MM.1S (cell line): ENCODE data around the gene MAD1L1.

Experiments
- DNase-seq: peaks from one replicate; pipeline ENCODE4 v3.0.0-alpha.2; 2015
- H2AFZ ChIP-seq: fragments of 300-600 bp; sonication (generic); 2 replicates; pipeline ENCODE4 v1.6.0; 2016; ENCODE audit warnings: antibody characterized with exemption, low read length
- H3F3A ChIP-seq: fragments of 300-600 bp; sonication (generic); 2 replicates; pipeline ENCODE4 v1.6.1; 2016; ENCODE audit warnings: mild to moderate bottlenecking, antibody characterized with exemption, low read length, moderate library complexity, mixed read lengths; ENCODE audit not compliant: insufficient read depth
- H3K27ac ChIP-seq: fragments of 300-600 bp; sonication (generic); 2 replicates; pipeline ENCODE4 v1.5.1; 2016; ENCODE audit warnings: mild to moderate bottlenecking, low read length
- H3K27me3 ChIP-seq: fragments of 300-600 bp; sonication (generic); replicated peaks from 2 replicates; pipeline ENCODE4 v1.6.0; 2016; ENCODE audit warnings: low read length; ENCODE audit not compliant: insufficient read depth
- H3K36me3 ChIP-seq: fragments of 300-600 bp; sonication (generic); replicated peaks from 2 replicates; pipeline ENCODE4 v1.6.1; 2016; ENCODE audit warnings: mild to moderate bottlenecking, low read length, mixed read lengths; ENCODE audit not compliant: insufficient read depth
- H3K4me1 ChIP-seq: fragments of 300-600 bp; sonication (generic); 2 replicates; pipeline ENCODE4 v1.6.1; 2016; ENCODE audit warnings: low read length, mixed read lengths
- H3K4me2 ChIP-seq: fragments of 300-600 bp; sonication (generic); 2 replicates; pipeline ENCODE4 v1.6.0; 2016; ENCODE audit warnings: low read depth, low read length
- H3K4me3 ChIP-seq: fragments of 300-600 bp; sonication (generic); 2 replicates; pipeline ENCODE4 v1.5.1; 2016; ENCODE audit warnings: low read length, mixed read lengths
- H3K79me2 ChIP-seq: fragments of 300-600 bp; sonication (generic); 2 replicates; pipeline ENCODE4 v1.6.1; 2016; ENCODE audit warnings: mixed run types, low read length, mixed read lengths
- H3K9ac ChIP-seq: fragments of 300-600 bp; sonication (generic); 2 replicates; pipeline ENCODE4 v1.6.1; 2016; ENCODE audit warnings: low read length, mixed read lengths
- H3K9me2 ChIP-seq: fragments of 300-600 bp; sonication (generic); replicated peaks from 2 replicates; pipeline ENCODE4 v1.6.1; 2016; ENCODE audit warnings: mild to moderate bottlenecking, low read length, mixed read lengths; ENCODE audit not compliant: insufficient read depth
- H3K9me3 ChIP-seq: fragments of 300-600 bp; sonication (generic); replicated peaks from 2 replicates; pipeline ENCODE4 v1.6.1; 2016; ENCODE audit warnings: mild to moderate bottlenecking, low read length, mixed read lengths; ENCODE audit not compliant: insufficient read depth
- H4K20me1 ChIP-seq: fragments of 300-600 bp; sonication (generic); 2 replicates; pipeline ENCODE4 v1.6.1; 2016; ENCODE audit warnings: mild to moderate bottlenecking, low read length, moderate library complexity, mixed read lengths; ENCODE audit not compliant: insufficient read depth
- EZH2 ChIP-seq: fragments of 300-600 bp; sonication (generic); optimal IDR thresholded peaks from 2 replicates; pipeline ENCODE3; 2017; ENCODE audit warnings: low read depth, mild to moderate bottlenecking, antibody characterized with exemption, low read length, mixed read lengths
- EZH2phosphoT487 ChIP-seq: fragments of 300-600 bp; sonication (generic); IDR thresholded peaks from 2 replicates; pipeline ENCODE4 v1.6.1; 2018; ENCODE audit warnings: antibody characterized with exemption, low read length
- TF ChIP-seq, protein P1 (sequence below): fragments of 300-600 bp; sonication (generic); IDR thresholded peaks from 2 replicates; pipeline ENCODE4 v1.5.1; 2016; ENCODE audit warnings: antibody characterized with exemption, low read length, mixed read lengths

MAD1L1 gene

DNA sequence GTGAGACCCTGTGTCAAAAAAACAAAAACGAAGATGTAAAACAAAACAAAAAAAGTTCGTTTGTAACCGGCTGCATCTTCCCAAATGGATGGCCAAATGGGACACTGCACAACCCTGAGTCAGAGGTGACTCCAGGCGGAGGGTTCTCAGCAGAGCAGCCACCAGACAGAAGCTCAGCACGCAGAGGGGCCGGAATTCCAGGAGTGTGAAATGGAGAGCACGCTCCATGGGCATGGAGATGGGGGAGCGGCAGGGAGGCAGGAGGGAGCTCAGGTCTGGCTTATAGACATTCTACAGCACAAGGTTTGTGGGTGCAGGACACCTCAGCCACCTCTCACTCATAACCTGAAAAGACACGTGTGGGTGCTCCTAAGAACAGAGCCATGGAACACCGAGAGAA is 227.0 kb downstream of the MAD1L1 start:
- Histone ChIP-seq H3K4me1 (no peaks in the 10 kb centered on the region), H2AFZ (no peak overlapping the region), H3K4me3 (no peak overlapping the region), H3K27ac (no peak overlapping the region), H3K79me2 (no peaks in the 10 kb centered on the region), H3K9me2 (no peaks in the 10 kb centered on the region), H3F3A (no peaks in the 10 kb centered on the region), H4K20me1 (no peaks in the 10 kb centered on the region), H3K9ac (no peak overlapping the region), H3K4me2 (no peak overlapping the region), H3K27me3 (no peaks in the 10 kb centered on the region), H3K9me3 (no peaks in the 10 kb centered on the region), H3K36me3 (no peaks in the 10 kb centered on the region)
- DNase-seq = no peak
- TF ChIP-seq EZH2 (no peak), EZH2phosphoT487 (no peak)
- TF ChIP-seq, protein P1, sequence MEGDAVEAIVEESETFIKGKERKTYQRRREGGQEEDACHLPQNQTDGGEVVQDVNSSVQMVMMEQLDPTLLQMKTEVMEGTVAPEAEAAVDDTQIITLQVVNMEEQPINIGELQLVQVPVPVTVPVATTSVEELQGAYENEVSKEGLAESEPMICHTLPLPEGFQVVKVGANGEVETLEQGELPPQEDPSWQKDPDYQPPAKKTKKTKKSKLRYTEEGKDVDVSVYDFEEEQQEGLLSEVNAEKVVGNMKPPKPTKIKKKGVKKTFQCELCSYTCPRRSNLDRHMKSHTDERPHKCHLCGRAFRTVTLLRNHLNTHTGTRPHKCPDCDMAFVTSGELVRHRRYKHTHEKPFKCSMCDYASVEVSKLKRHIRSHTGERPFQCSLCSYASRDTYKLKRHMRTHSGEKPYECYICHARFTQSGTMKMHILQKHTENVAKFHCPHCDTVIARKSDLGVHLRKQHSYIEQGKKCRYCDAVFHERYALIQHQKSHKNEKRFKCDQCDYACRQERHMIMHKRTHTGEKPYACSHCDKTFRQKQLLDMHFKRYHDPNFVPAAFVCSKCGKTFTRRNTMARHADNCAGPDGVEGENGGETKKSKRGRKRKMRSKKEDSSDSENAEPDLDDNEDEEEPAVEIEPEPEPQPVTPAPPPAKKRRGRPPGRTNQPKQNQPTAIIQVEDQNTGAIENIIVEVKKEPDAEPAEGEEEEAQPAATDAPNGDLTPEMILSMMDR = no peak

DNA sequence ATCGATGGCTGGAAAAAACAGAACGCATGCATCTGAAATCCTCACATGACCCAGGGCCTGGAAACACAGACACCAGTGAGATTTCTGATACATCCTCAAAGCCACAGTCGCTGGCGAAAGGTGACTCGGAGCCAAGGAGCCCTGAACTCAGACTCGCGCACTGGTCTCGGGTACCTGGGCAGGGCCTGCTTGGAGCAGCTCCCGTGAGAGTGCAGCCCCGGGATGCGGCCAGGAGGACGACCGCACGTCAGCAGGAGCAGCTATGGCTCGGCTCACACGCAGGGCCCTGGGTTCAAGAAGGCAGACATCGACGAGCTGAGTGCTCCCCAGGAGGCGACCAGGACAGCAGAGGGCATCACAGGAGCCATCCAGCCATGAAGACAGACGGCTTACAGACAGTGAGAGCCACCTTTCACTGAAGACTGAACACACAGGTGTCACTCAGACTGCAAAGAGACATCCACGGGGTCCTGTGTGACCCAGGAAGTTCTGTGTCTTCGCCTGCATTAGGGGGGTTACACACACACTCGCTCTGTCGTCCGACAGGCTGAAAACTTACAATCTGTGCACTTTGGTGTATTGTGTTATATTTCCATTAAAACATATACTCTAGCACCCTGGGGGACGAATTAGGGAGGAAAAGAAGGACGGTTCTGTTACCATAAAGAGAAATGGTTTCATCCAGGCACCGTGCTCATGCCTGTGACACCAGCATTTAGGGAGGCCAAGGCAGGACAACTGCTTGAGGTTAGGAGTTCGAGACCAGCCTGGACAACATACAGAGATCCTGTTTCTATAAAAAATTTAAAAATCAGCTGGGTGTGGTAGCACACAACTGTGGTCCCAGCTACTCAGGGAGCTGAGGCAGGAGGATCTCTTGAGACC is 227.7 kb downstream of the MAD1L1 start:
- H3K4me1 ChIP-seq = no peaks in the 10 kb centered on the region
- no peaks in the 10 kb centered on the region for H3F3A ChIP-seq
- no peaks in the 10 kb centered on the region for H3K36me3 ChIP-seq
- H3K27me3 ChIP-seq = no peaks in the 10 kb centered on the region
- H3K4me3 ChIP-seq = no peak overlapping the region
- H3K9me3 ChIP-seq = no peaks in the 10 kb centered on the region
- no peaks in the 10 kb centered on the region for H3K79me2 ChIP-seq
- no peaks in the 10 kb centered on the region for H4K20me1 ChIP-seq
- H3K4me2 ChIP-seq = no peak overlapping the region
- no peak for DNase-seq
- no peak overlapping the region for H2AFZ ChIP-seq
- no peak overlapping the region for H3K9ac ChIP-seq
- H3K27ac ChIP-seq = no peak overlapping the region
- H3K9me2 ChIP-seq = no peaks in the 10 kb centered on the region
- TF ChIP-seq EZH2phosphoT487 (no peak), EZH2 (no peak)
- TF ChIP-seq, protein P1 = no peak

DNA sequence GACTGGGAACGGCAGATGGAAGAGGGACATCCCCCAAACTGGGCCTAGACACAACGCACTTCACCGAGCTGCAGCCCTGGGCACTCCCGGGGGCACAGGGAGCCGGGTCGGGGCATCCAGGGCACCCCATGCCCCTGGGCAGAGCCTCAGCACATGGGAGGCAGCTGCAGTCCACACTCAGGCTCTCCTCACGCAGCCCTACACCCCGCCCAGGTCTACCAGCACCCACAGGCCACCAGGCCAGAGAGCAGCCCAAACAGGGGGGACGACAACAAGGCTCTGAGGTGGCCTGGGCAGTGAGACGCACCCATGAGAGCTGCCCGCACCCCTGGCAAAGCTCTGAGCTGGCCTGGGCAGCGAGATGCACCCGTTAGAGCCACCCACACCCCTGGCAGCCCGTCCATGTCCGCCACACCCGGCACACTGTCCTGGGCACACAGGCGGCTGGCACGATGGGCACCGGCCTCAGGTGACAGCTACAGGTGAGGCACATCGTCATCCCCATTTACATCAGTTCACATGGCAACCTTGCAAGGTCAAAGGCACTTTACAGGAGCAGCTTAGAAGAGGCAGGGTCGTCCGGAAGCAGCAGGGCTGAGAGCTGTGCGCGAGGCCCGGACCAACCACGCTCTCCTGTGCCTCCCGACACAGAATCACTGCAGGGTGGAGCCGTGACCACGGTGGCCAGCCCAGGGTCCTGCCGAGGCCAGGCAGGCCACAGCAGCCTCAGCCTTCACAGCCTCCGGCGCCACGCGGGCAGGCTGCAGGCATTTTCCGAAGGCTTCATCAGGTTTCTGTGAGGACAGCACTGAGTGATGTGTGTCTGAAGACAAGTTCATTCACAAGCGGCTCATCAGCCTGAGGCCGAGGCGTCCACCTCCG is 228.6 kb downstream of the MAD1L1 start:
- Histone ChIP-seq H3K36me3 (no peaks in the 10 kb centered on the region), H3K27ac (no peak overlapping the region), H3K9me3 (no peaks in the 10 kb centered on the region), H3K4me1 (no peaks in the 10 kb centered on the region), H3K4me3 (no peak overlapping the region), H3F3A (no peaks in the 10 kb centered on the region), H3K4me2 (no peak overlapping the region), H3K9me2 (no peaks in the 10 kb centered on the region), H3K9ac (no peak overlapping the region), H2AFZ (no peak overlapping the region), H3K27me3 (no peaks in the 10 kb centered on the region), H4K20me1 (no peaks in the 10 kb centered on the region), H3K79me2 (no peaks in the 10 kb centered on the region)
- TF ChIP-seq EZH2 = no peak
- TF ChIP-seq EZH2phosphoT487 = no peak
- TF ChIP-seq, protein P1 = no peak
- DNase-seq = no peak
